ENCODE results near the gene MGLL.

Gene MGLL

GRCh38 chr3:127723011-127723567 is 99.2 kb downstream of the MGLL start:
- H3K36me3 ChIP-seq (replicated peaks; ENCODE audit: low read depth, low read length), result peaks cover 54% of the 10 kb centered on the region
- H3K4me1 ChIP-seq (ENCODE audit: low read length), result no peaks in the 10 kb centered on the region
- H4K20me1 ChIP-seq (ENCODE audit: insufficient read depth, low read length), result no peaks in the 10 kb centered on the region
- no peak overlapping the region for H3K4me3 ChIP-seq (ENCODE audit: low read length)
- H2AFZ ChIP-seq (ENCODE audit: low read depth, low read length), result no peak overlapping the region
- H3K27me3 ChIP-seq (ENCODE audit: low read depth, low read length), result no peaks in the 10 kb centered on the region
- H3K9ac ChIP-seq (ENCODE audit: low read length), result no peak overlapping the region
- peaks cover 49% of the 10 kb centered on the region for H3K79me2 ChIP-seq (ENCODE audit: low read length)
- H3K9me3 ChIP-seq (ENCODE audit: insufficient read depth, low read length), result no peaks in the 10 kb centered on the region
- no peak overlapping the region for H3K27ac ChIP-seq (ENCODE audit: low read length)
- H3K4me2 ChIP-seq (ENCODE audit: low read length), result no peak overlapping the region
- no peak for TF ChIP-seq CTCF (IDR thresholded peaks at IDR 0.05; ENCODE audit: low read depth, low read length)
- TF ChIP-seq EZH2phosphoT487 (IDR thresholded peaks at IDR 0.05; ENCODE audit: low read depth), result no peak

- Histone ChIP-seq H4K20me1 (ENCODE audit: insufficient read depth, low read length) (no peaks in the 10 kb centered on the region), H3K4me3 (ENCODE audit: low read length) (no peak overlapping the region), H3K4me2 (ENCODE audit: low read length) (no peak overlapping the region), H3K9me3 (ENCODE audit: insufficient read depth, low read length) (no peaks in the 10 kb centered on the region), H3K27ac (ENCODE audit: low read length) (no peak overlapping the region), H3K79me2 (ENCODE audit: low read length) (peaks cover 40% of the 10 kb centered on the region), H3K27me3 (ENCODE audit: low read depth, low read length) (no peaks in the 10 kb centered on the region), H3K36me3 (replicated peaks; ENCODE audit: low read depth, low read length) (peaks cover 59% of the 10 kb centered on the region), H3K4me1 (ENCODE audit: low read length) (no peaks in the 10 kb centered on the region), H2AFZ (ENCODE audit: low read depth, low read length) (no peak overlapping the region), H3K9ac (ENCODE audit: low read length) (no peak overlapping the region)
- TF ChIP-seq EZH2phosphoT487 (IDR thresholded peaks at IDR 0.05; ENCODE audit: low read depth) (no peak), CTCF (IDR thresholded peaks at IDR 0.05; ENCODE audit: low read depth, low read length) (no peak)
Observed at GRCh38 chr3:127722091-127722784, 100.1 kb downstream of the MGLL start.

GRCh38 chr3:127720985-127721935 is 101.1 kb downstream of the MGLL start:
- no peak overlapping the region for H3K4me2 ChIP-seq (ENCODE audit: low read length)
- H3K9ac ChIP-seq (ENCODE audit: low read length), result no peak overlapping the region
- no peaks in the 10 kb centered on the region for H4K20me1 ChIP-seq (ENCODE audit: insufficient read depth, low read length)
- no peak overlapping the region for H2AFZ ChIP-seq (ENCODE audit: low read depth, low read length)
- H3K79me2 ChIP-seq (ENCODE audit: low read length), result peaks cover 32% of the 10 kb centered on the region
- H3K27ac ChIP-seq (ENCODE audit: low read length), result no peak overlapping the region
- no peaks in the 10 kb centered on the region for H3K4me1 ChIP-seq (ENCODE audit: low read length)
- peaks cover 58% of the 10 kb centered on the region for H3K36me3 ChIP-seq (replicated peaks; ENCODE audit: low read depth, low read length)
- no peak overlapping the region for H3K4me3 ChIP-seq (ENCODE audit: low read length)
- H3K27me3 ChIP-seq (ENCODE audit: low read depth, low read length), result no peaks in the 10 kb centered on the region
- TF ChIP-seq CTCF (IDR thresholded peaks at IDR 0.05; ENCODE audit: low read depth, low read length) (no peak), EZH2phosphoT487 (IDR thresholded peaks at IDR 0.05; ENCODE audit: low read depth) (no peak)
- H3K9me3 ChIP-seq (ENCODE audit: insufficient read depth, low read length), result no peaks in the 10 kb centered on the region

Measured in OCI-LY3 (cell line).